HepG2 (cell line): ENCODE results near the gene ATG4D. TPM values are rescaled to one million over a fixed set of nuclear protein-coding genes. Genes with fewer than 3 reads are reported as not detected.

Experiments used
- ATAC-seq: fragments of 200-7000 bp; cut with Tn5 transposase; 3 replicates; pipeline ENCODE4 v1.9.1; 2020; ENCODE audit warnings: mild to moderate bottlenecking, moderate library complexity
- BruUV-seq: library from RNA; stranded (reverse); fragments of 400-500 nt; replicated peaks from 2 replicates; lab custom pipeline; 2021; lab: Mats Ljungman, UMichigan
- CTCF ChIA-PET: fragments of 300-600 bp; formaldehyde crosslinking; extraction: SDS; loops from one replicate; lab custom pipeline; 2021; ENCODE audit warnings: low total read pairs, inconsistent platforms, low intra/inter-chr PET ratio; lab: Yijun Ruan, JAX
- POLR2A ChIA-PET: fragments of 350-600 bp; sonication (Branson Sonifier 250); formaldehyde crosslinking; loops from one replicate; lab custom pipeline; 2020; ENCODE audit warnings: antibody characterized with exemption, inconsistent platforms; lab: Yijun Ruan, JAX
- DNase-seq: peaks from one replicate; pipeline ENCODE4 v3.0.0-alpha.2; 2015; ENCODE audit warnings: low spot score
- FAIRE-seq: peaks from 3 replicates; lab custom pipeline; 2011; peaks lifted over from hg19 to GRCh38; lab: Jason Lieb, UNC
- H2AFZ ChIP-seq: one replicate; pipeline ENCODE4 v1.6.1; 2011; ENCODE audit warnings: low read length, inconsistent platforms
- H3K27ac ChIP-seq: fragments of 300-600 bp; 3 replicates; pipeline ENCODE4 v1.8.0; 2011; ENCODE audit warnings: mixed run types, mild to moderate bottlenecking, mixed read lengths, low read length, inconsistent platforms; ENCODE audit not compliant: insufficient read depth; ENCODE audit errors: extremely low read length
- H3K27me3 ChIP-seq, 2 experiments: fragments of 200-600 bp in 1 of 2; 2 replicates in 1 of 2; 3 replicates in 1 of 2; pipeline versions ENCODE4 v1.6.0 to v1.8.0; 2011; ENCODE audit warnings: low read length in 2 of 2, mild to moderate bottlenecking in 2 of 2, moderate library complexity in 2 of 2, inconsistent platforms in 1 of 2; ENCODE audit not compliant: insufficient read depth in 2 of 2, control insufficient read depth in 1 of 2
- H3K36me3 ChIP-seq, 2 experiments: fragments of 200-600 bp in 1 of 2; replicated peaks in 1 of 2; 2 replicates in 1 of 2; 3 replicates in 1 of 2; pipeline versions ENCODE4 v1.5.1 to v1.8.0; 2011; ENCODE audit warnings: low read length in 2 of 2, inconsistent platforms in 1 of 2; ENCODE audit not compliant: insufficient read depth in 2 of 2, control insufficient read depth in 1 of 2
- H3K4me1 ChIP-seq: 2 replicates; pipeline ENCODE4 v1.5.1; 2012; ENCODE audit warnings: low read length, inconsistent platforms; ENCODE audit not compliant: insufficient read depth
- H3K4me2 ChIP-seq: 2 replicates; pipeline ENCODE4 v1.6.0; 2011; ENCODE audit warnings: low read depth, low read length, inconsistent platforms
- H3K4me3 ChIP-seq, 3 experiments: fragments of 200-600 bp in 1 of 3; sonication (generic), shearing (Covaris generic) in 1 of 3; replicated peaks in 1 of 3; 2 replicates each; pipeline ENCODE4 v1.5.1; 2011 to 2016; ENCODE audit warnings: low read length in 3 of 3, inconsistent platforms in 2 of 3, low read depth in 2 of 3, mild to moderate bottlenecking in 2 of 3, control low read depth in 1 of 3, mixed read lengths in 1 of 3; ENCODE audit not compliant: insufficient read depth in 1 of 3
- H3K79me2 ChIP-seq: one replicate; pipeline ENCODE4 v1.6.1; 2011; ENCODE audit warnings: low read length, inconsistent platforms; ENCODE audit not compliant: insufficient read depth
- H3K9ac ChIP-seq: 2 replicates; pipeline ENCODE4 v1.6.0; 2011; ENCODE audit warnings: mild to moderate bottlenecking, low read depth, low read length, inconsistent platforms; ENCODE audit not compliant: insufficient read depth
- H3K9me3 ChIP-seq: 2 replicates; pipeline ENCODE4 v1.5.1; 2012; ENCODE audit warnings: mild to moderate bottlenecking, low read length
- H4K20me1 ChIP-seq: 2 replicates; pipeline ENCODE4 v1.6.0; 2011; ENCODE audit warnings: inconsistent platforms, mild to moderate bottlenecking, low read length, moderate library complexity; ENCODE audit not compliant: insufficient read depth
- CC2D1A ChIP-seq: sonication (generic); formaldehyde crosslinking; IDR thresholded peaks from 2 replicates; pipeline ENCODE4 v1.8.1; 2023; ENCODE audit warnings: mild to moderate bottlenecking, missing genetic modification reagents
- MTF2 ChIP-seq: sonication (generic); formaldehyde crosslinking; IDR thresholded peaks from 2 replicates; pipeline ENCODE4 v1.5.0; 2020; ENCODE audit warnings: missing genetic modification reagents, borderline replicate concordance
- TARDBP ChIP-seq: sonication (generic); formaldehyde crosslinking; IDR thresholded peaks from 2 replicates; pipeline ENCODE4 v1.8.0; 2022; ENCODE audit warnings: mild to moderate bottlenecking, missing genetic modification reagents
- TEAD3 ChIP-seq: optimal IDR thresholded peaks from 2 replicates; pipeline ENCODE3; 2016; ENCODE audit warnings: borderline replicate concordance
- ZMAT3 ChIP-seq: sonication (generic); formaldehyde crosslinking; conservative IDR thresholded peaks from 2 replicates; pipeline ENCODE4 v1.7.0; 2021; ENCODE audit warnings: missing genetic modification reagents
- ZNF468 ChIP-seq: sonication (generic); formaldehyde crosslinking; IDR thresholded peaks from 2 replicates; pipeline ENCODE4 v1.8.0; 2022; ENCODE audit warnings: mild to moderate bottlenecking, moderate library complexity, missing genetic modification reagents
- WGBS: methylation state at CpG from one replicate; pipeline ENCODE4 v1.1.6; 2017; ENCODE audit warnings: low lambda C conversion rate; 5-methylcytosine and 5-hydroxymethylcytosine counted together
- in situ Hi-C: cut with HindIII; loops from 2 replicates; pipeline ENCODE4 v1.10.0; 2017; ENCODE audit warnings: low pct_unique_long_range_greater_than_20kb; ENCODE audit not compliant: extremely low pct_ligation_motif_present
- intact Hi-C: fragments of 100-400 bp; cut with micrococcal nuclease; formaldehyde crosslinking; loops from one replicate; pipeline ENCODE4 v1.10.0; 2022; ENCODE audit not compliant: unreplicated experiment
- polyA plus RNA-seq, 8 experiments: library from polyadenylated mRNA; depleted of rRNA in 3 of 8; stranded (reverse) in 7 of 8; unstranded in 1 of 8; fragments of >200 nt; fragmentation: Illumina TruSeq in 4 of 8; extraction: Trizol in 4 of 8; gene quantifications; 2 replicates each; pipeline versions ENCODE4 v1.2.1 to v1.2.3, GENCODE V29; 2011 to 2016; ENCODE audit warnings: low read depth in 4 of 8, missing spikeins in 1 of 8, mixed read lengths in 1 of 8; ENCODE audit not compliant: insufficient read depth in 1 of 8
- total RNA-seq, 5 experiments: library from RNA; depleted of rRNA; stranded (reverse); fragments of >200 nt; fragmentation: Illumina TruSeq; extraction: Trizol; gene quantifications; 2 replicates each; pipeline ENCODE4 v1.2.3, GENCODE V29; 2016; ENCODE audit warnings: low read depth in 1 of 5
- TF ChIP-seq, protein P1 (sequence below): IDR thresholded peaks from 2 replicates; pipeline ENCODE4 v1.6.1; 2016; ENCODE audit warnings: missing biosample characterization, missing genetic modification reagents, low read depth
- TF ChIP-seq, protein P2 (sequence below): sonication (generic); formaldehyde crosslinking; IDR thresholded peaks from 2 replicates; pipeline ENCODE4 v1.5.1; 2020; ENCODE audit warnings: missing genetic modification reagents, mild to moderate bottlenecking, borderline replicate concordance

Gene ATG4D
- total and polyA plus RNA-seq, 2 of the 13 experiments (the other 11 are each of a cell fraction or from before 2014, with no cell fraction given) = 17.8 to 19.0 TPM

DNA sequence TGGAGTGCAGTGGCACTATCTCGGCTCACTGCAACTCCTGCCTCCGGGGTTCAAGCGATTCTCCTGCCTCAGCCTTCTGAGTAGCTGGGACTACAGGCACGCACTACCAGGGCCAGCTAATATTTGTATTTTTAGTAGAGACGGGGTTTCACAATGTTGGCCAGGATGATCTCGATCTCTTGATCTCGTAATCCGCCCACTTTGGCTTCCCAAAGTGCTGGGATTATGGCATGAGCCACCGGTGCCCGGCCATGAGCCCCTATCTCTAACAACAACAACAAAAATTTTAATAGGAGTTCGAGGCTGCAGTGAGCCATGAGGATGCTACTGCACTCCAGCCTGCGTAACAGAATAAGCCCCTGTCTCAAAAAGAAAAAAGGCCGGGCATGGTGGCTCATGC lies 38.4 kb downstream of the ATG4D start:
- H2AFZ ChIP-seq = no peak overlapping the region
- intact Hi-C loops = no loop called here
- in situ Hi-C loops = loop anchor here (5.0 kb wide), 1 partner anchor 60 kb away; no protein-coding TSS in a partner anchor

More for the DNA sequence above, 38.4 kb downstream of the ATG4D start:
- ChIA-PET POLR2A (interaction anchor here (1.3 to 3.2 kb wide), 5 partner anchors 63 to 118 kb away, joined by 3 to 20 read pairs (median 6); no protein-coding TSS in a partner anchor), CTCF (interaction anchor here (2.0 to 4.5 kb wide), 2 partner anchors 62 to 118 kb away, joined by 13 to 69 read pairs; no protein-coding TSS in a partner anchor)
- ATAC-seq (no peak), FAIRE-seq (no peak), DNase-seq (no peak)
- H3K4me3 ChIP-seq = no peak overlapping the region
- no peak overlapping the region for H3K27ac ChIP-seq
- no TSS peak for BruUV-seq
- H3K9me3 ChIP-seq = no peaks in the 10 kb centered on the region
- TF ChIP-seq MTF2 (CRISPR knock-in tag) (no peak), ZMAT3 (CRISPR knock-in tag) (no peak), CC2D1A (CRISPR knock-in tag) (no peak), TARDBP (CRISPR knock-in tag) (no peak), ZNF468 (CRISPR knock-in tag) (no peak), TEAD3 (CRISPR knock-in tag) (no peak)
- TF ChIP-seq, protein P1, sequence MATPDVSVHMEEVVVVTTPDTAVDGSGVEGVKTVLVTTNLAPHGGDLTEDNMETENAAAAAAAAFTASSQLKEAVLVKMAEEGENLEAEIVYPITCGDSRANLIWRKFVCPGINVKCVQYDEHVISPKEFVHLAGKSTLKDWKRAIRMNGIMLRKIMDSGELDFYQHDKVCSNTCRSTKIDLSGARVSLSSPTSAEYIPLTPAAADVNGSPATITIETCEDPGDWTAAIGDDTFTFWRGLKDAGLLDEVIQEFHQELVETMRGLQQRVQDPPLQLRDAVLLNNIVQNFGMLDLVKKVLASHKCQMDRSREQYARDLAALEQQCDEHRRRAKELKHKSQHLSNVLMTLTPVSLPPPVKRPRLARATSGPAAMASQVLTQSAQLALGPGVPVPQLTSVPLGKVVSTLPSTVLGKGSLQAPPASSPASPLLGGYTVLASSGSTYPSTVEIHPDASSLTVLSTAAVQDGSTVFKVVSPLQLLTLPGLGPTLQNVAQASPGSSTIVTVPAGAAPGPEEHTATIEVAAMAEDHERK = no peak
- TF ChIP-seq, protein P2, sequence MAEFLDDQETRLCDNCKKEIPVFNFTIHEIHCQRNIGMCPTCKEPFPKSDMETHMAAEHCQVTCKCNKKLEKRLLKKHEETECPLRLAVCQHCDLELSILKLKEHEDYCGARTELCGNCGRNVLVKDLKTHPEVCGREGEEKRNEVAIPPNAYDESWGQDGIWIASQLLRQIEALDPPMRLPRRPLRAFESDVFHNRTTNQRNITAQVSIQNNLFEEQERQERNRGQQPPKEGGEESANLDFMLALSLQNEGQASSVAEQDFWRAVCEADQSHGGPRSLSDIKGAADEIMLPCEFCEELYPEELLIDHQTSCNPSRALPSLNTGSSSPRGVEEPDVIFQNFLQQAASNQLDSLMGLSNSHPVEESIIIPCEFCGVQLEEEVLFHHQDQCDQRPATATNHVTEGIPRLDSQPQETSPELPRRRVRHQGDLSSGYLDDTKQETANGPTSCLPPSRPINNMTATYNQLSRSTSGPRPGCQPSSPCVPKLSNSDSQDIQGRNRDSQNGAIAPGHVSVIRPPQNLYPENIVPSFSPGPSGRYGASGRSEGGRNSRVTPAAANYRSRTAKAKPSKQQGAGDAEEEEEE = no peak
- no peak overlapping the region for H3K4me2 ChIP-seq
- H3K79me2 ChIP-seq = no peaks in the 10 kb centered on the region
- peaks cover 3 to 18% of the 10 kb centered on the region in 2 experiments; a peak in 3 of 5 replicates for H3K27me3 ChIP-seq
- peaks cover 30% of the 10 kb centered on the region for H3K4me1 ChIP-seq
- WGBS = 47% methylated on average over 13 of the region's 13 CpGs
- no peak overlapping the region for H3K9ac ChIP-seq
- no peaks in the 10 kb centered on the region for H3K36me3 ChIP-seq
- H4K20me1 ChIP-seq = no peaks in the 10 kb centered on the region
